Measurements from ENCODE around the gene NDUFC2. TPM values are rescaled to one million over a fixed set of nuclear protein-coding genes. Genes with fewer than 3 reads are reported as not detected.
"Not testable (repeated sequence)": the region's sequence is repeated elsewhere in the genome, so short reads cannot be mapped to it uniquely, and the experiment has no call there.

NDUFC2 gene
- total RNA-seq, 4 donors from 2014 or later, result 67.8 to 86.3 (median 76.0) TPM

DNA sequence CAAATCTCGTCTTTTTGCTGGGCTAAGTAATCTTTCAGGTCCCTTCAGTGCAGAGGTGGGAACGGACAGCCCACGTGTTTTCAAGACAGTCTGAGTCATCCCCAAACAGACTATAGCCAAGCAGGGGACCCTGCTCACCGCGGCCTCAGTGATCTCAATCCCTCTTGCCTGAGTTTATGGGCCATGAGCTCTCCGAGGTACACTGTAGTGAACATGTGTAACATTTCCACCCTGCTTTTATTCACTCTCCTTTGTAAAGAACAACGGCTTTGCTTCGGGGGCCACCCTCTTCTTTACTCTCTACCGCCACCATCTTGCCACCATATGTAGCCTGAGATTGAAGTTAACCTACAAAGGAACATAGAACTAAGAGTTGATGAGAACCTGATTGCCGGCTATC is 45.0 kb downstream of the NDUFC2 start:
- intact Hi-C loops (cut with DNase I), result no loop called here

DNA sequence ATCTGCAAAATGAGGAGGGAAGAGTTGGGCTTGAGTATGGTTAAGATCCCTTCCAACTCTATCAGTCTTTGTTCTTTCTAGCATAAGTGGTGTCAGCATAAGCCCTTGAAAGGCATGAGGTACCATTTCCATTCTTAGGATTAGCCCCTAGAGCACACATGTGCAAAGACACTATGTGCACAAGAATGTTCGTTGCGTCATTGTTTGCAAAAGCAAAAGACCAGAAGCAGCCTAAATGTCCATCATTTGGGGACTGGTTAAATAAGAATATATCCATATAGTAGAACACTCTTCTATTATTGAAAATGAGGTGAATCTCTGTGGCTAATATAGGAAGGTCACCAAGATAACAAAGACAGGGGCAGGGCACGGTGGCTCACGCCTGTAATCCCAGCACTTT is 46.6 kb downstream of the NDUFC2 start:
- H3K4me3 ChIP-seq, result no peak overlapping the region
- H3K27me3 ChIP-seq, result no peaks in the 10 kb centered on the region
- H3K4me1 ChIP-seq, result peaks cover 0 to 37% (median 6%) of the 10 kb centered on the region in 3 donors
- TF ChIP-seq, protein P1, sequence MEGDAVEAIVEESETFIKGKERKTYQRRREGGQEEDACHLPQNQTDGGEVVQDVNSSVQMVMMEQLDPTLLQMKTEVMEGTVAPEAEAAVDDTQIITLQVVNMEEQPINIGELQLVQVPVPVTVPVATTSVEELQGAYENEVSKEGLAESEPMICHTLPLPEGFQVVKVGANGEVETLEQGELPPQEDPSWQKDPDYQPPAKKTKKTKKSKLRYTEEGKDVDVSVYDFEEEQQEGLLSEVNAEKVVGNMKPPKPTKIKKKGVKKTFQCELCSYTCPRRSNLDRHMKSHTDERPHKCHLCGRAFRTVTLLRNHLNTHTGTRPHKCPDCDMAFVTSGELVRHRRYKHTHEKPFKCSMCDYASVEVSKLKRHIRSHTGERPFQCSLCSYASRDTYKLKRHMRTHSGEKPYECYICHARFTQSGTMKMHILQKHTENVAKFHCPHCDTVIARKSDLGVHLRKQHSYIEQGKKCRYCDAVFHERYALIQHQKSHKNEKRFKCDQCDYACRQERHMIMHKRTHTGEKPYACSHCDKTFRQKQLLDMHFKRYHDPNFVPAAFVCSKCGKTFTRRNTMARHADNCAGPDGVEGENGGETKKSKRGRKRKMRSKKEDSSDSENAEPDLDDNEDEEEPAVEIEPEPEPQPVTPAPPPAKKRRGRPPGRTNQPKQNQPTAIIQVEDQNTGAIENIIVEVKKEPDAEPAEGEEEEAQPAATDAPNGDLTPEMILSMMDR (IDR thresholded peaks at IDR 0.05), result no peak
- no peak for TF ChIP-seq POLR2A (IDR thresholded peaks at IDR 0.05)
- intact Hi-C loops (cut with DNase I), result no loop called here
- no peak for DNase-seq
- no peak overlapping the region for H3K27ac ChIP-seq
- H3K36me3 ChIP-seq, result no peaks in the 10 kb centered on the region
- WGBS, 2 donors, result 52 to 59% methylated on average over 4 of the region's 4 CpGs
- no peaks in the 10 kb centered on the region for H3K9me3 ChIP-seq

More for the DNA sequence above, 45.0 kb downstream of the NDUFC2 start:
- Histone ChIP-seq H3K36me3 (no peaks in the 10 kb centered on the region), H3K9me3 (no peaks in the 10 kb centered on the region), H3K4me3 (no peak overlapping the region), H3K27me3 (no peaks in the 10 kb centered on the region), H3K27ac (no peak overlapping the region), H3K4me1 (peaks cover 0 to 34% (median 8%) of the 10 kb centered on the region in 3 donors)
- TF ChIP-seq, protein P1 (IDR thresholded peaks at IDR 0.05), result no peak
- DNase-seq, result no peak
- WGBS, 2 donors, result 57% methylated on average over 10 of the region's 10 CpGs

- no peak overlapping the region for H3K27ac ChIP-seq
- no peak overlapping the region for H3K4me3 ChIP-seq
- no peak for DNase-seq
- H3K9me3 ChIP-seq, result no peaks in the 10 kb centered on the region
- TF ChIP-seq, protein P1 (IDR thresholded peaks at IDR 0.05), result no peak
- no peak for TF ChIP-seq POLR2A (IDR thresholded peaks at IDR 0.05)
- intact Hi-C loops (cut with DNase I), result no loop called here
- H3K4me1 ChIP-seq, result peaks cover 0 to 32% (median 6%) of the 10 kb centered on the region in 3 donors
- H3K27me3 ChIP-seq, result no peaks in the 10 kb centered on the region
- H3K36me3 ChIP-seq, result no peaks in the 10 kb centered on the region
Measured at GRCh38 chr11:78032090-78032489, 47.6 kb downstream of the NDUFC2 start.

DNA sequence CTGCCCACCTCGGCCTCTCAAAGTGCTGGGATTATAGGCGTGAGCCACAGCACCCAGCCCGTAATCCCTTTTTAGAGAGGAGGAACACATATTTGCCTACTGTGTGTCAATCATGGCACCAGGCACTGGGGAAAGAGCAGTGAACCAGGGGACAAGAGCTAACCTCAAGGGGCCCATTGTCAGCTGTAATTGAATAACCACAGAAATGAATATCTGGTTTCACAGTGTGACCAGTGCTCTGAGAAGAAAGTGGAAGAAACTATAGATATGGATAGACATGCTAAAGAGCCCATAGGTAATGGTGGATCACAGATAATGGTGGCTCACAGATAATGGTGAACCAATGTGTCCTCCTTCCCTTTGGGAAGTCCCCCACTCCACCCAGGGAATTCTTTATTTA is 48.0 kb downstream of the NDUFC2 start:
- no peak overlapping the region for H3K27ac ChIP-seq
- 100% methylated on average over 2 of the region's 3 CpGs; no CpG with 5 or more reads in 1 of the 2 donors for WGBS, 2 donors
- no peaks in the 10 kb centered on the region for H3K36me3 ChIP-seq
- no peaks in the 10 kb centered on the region for H3K27me3 ChIP-seq
- no peak for DNase-seq
- no peaks in the 10 kb centered on the region for H3K9me3 ChIP-seq
- TF ChIP-seq POLR2A (IDR thresholded peaks at IDR 0.05), result no peak
- TF ChIP-seq, protein P1 (IDR thresholded peaks at IDR 0.05), result no peak
- H3K4me1 ChIP-seq, result peaks cover 0 to 29% (median 6%) of the 10 kb centered on the region in 3 donors
- H3K4me3 ChIP-seq, result no peak overlapping the region
- intact Hi-C loops (cut with DNase I), result no loop called here

- 33 to 39% methylated on average over 3 to 5 of the region's 7 CpGs for WGBS, 2 donors
- no peak overlapping the region for H3K27ac ChIP-seq
- no peaks in the 10 kb centered on the region for H3K36me3 ChIP-seq
- no peaks in the 10 kb centered on the region for H3K27me3 ChIP-seq
- intact Hi-C loops (cut with DNase I), result no loop called here
- peaks cover 0 to 29% (median 6%) of the 10 kb centered on the region in 3 donors for H3K4me1 ChIP-seq
- no peaks in the 10 kb centered on the region for H3K9me3 ChIP-seq
- H3K4me3 ChIP-seq, result no peak overlapping the region
- no peak for TF ChIP-seq POLR2A (IDR thresholded peaks at IDR 0.05)
- TF ChIP-seq, protein P1 (IDR thresholded peaks at IDR 0.05), result no peak
- no peak for DNase-seq
Measured at GRCh38 chr11:78030429-78031325, 49.0 kb downstream of the NDUFC2 start.

DNA sequence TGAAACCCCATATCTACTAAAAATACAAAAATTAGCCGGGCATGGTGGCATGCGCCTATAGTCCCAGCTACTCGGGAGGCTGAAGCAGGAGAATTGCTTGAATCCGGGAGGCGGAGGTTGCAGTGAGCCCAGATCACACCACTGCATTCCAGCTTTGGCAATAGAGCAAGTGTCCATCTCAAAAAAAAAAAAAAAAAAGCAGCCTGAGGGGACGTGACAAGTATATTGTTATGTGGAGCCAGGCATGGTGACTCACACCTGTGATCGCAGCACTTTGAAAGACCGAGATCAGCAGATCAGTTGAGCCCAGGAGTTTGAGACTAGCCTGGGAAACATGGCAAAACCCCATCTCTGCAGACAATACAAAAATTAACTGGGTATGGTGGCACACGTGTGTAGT is 51.2 kb downstream of the NDUFC2 start:
- DNase-seq; H3K36me3 ChIP-seq; intact Hi-C loops (cut with DNase I); H3K4me3 ChIP-seq; H3K9me3 ChIP-seq; H3K27me3 ChIP-seq; H3K27ac ChIP-seq: not testable (repeated sequence)
- whole genome bisulfite sequencing, 2 donors, result 47 to 69% methylated on average over 9 of the region's 9 CpGs
- peaks cover 0 to 33% (median 6%) of the 10 kb centered on the region in 3 donors for H3K4me1 ChIP-seq
